DOHH2 (cell line): Measurements from ENCODE around the gene CORO2B.

ENCODE experiments used
- H3F3A ChIP-seq: fragments of 200-600 bp; sonication (generic), shearing (Covaris generic); 2 replicates; pipeline ENCODE4 v1.6.0; 2016; ENCODE audit warnings: antibody characterized with exemption, mild to moderate bottlenecking; ENCODE audit not compliant: control insufficient read depth, insufficient read depth
- H3K27ac ChIP-seq: fragments of 200-600 bp; sonication (generic); 2 replicates; pipeline ENCODE4 v1.5.1; 2014; ENCODE audit warnings: low read depth, mild to moderate bottlenecking, low read length, moderate library complexity
- H3K27me3 ChIP-seq: fragments of 200-600 bp; sonication (generic); 2 replicates; pipeline ENCODE4 v1.6.1; 2014; ENCODE audit warnings: mild to moderate bottlenecking, low read length, mixed read lengths; ENCODE audit not compliant: control insufficient read depth
- H3K36me3 ChIP-seq: fragments of 200-600 bp; sonication (generic); 2 replicates; pipeline ENCODE4 v1.6.1; 2014; ENCODE audit warnings: mild to moderate bottlenecking, low read length, moderate library complexity, mixed read lengths; ENCODE audit not compliant: control insufficient read depth
- H3K4me1 ChIP-seq: fragments of 200-600 bp; sonication (generic); 2 replicates; pipeline ENCODE4 v1.6.1; 2014; ENCODE audit warnings: mild to moderate bottlenecking, low read length, mixed read lengths; ENCODE audit not compliant: control insufficient read depth
- H3K4me2 ChIP-seq: fragments of 200-600 bp; sonication (generic); 2 replicates; pipeline ENCODE4 v1.6.0; 2014; ENCODE audit warnings: mild to moderate bottlenecking, low read length, moderate library complexity
- H3K4me3 ChIP-seq: fragments of 200-600 bp; sonication (generic); 2 replicates; pipeline ENCODE4 v1.5.1; 2014; ENCODE audit warnings: mild to moderate bottlenecking, low read length, mixed read lengths
- H3K79me2 ChIP-seq: fragments of 200-600 bp; sonication (generic); 2 replicates; pipeline ENCODE4 v1.6.1; 2014; ENCODE audit warnings: mild to moderate bottlenecking, low read length, mixed read lengths; ENCODE audit not compliant: control insufficient read depth
- H3K9me2 ChIP-seq: fragments of 200-600 bp; sonication (generic); replicated peaks from 2 replicates; pipeline ENCODE4 v1.6.1; 2014; ENCODE audit warnings: mild to moderate bottlenecking, low read length, mixed read lengths; ENCODE audit not compliant: control insufficient read depth
- H3K9me3 ChIP-seq: fragments of 200-600 bp; sonication (generic); 2 replicates; pipeline ENCODE4 v1.6.1; 2014; ENCODE audit warnings: antibody characterized with exemption, low read length, mixed read lengths; ENCODE audit not compliant: control insufficient read depth, insufficient read depth
- H4K20me1 ChIP-seq: fragments of 200-600 bp; sonication (generic); 2 replicates; pipeline ENCODE4 v1.6.0; 2014; ENCODE audit warnings: low read depth, mild to moderate bottlenecking, antibody characterized with exemption, low read length, moderate library complexity; ENCODE audit not compliant: control insufficient read depth, insufficient read depth
- EZH2phosphoT487 ChIP-seq: fragments of 200-600 bp; sonication (generic); IDR thresholded peaks from 2 replicates; pipeline ENCODE4 v1.6.1; 2017; ENCODE audit warnings: borderline replicate concordance, mild to moderate bottlenecking, antibody characterized with exemption, low read length, moderate library complexity, mixed read lengths
- TF ChIP-seq, protein P1 (sequence below): fragments of 200-600 bp; sonication (generic); IDR thresholded peaks from one replicate; pipeline ENCODE4 v1.5.1; 2014; ENCODE audit warnings: antibody characterized with exemption, mild to moderate bottlenecking, low read depth, low read length; ENCODE audit not compliant: poor library complexity, severe bottlenecking

The CORO2B gene

DNA sequence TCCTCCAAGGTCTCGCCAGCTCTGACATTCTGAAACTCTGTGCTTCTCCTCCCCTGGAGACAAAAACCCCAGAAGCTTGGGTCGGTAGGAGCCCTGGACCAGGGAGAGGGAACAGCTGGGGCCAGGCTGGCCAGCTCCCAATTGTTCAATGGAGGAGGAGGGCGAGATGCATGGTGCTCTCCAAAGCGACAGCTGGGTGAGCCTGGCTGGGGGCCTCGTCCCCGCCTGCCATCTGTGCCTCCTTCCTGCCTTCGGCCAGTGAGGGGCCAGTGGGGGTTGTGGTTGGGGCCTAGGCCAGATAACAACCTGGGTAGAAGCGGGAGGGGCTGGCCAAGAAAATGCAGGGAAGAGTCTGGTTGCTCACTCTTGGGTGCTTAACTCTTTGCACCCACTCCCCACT lies 79.4 kb downstream of the CORO2B start:
- no peaks in the 10 kb centered on the region for H4K20me1 ChIP-seq
- no peaks in the 10 kb centered on the region for H3K4me1 ChIP-seq
- TF ChIP-seq, protein P1, sequence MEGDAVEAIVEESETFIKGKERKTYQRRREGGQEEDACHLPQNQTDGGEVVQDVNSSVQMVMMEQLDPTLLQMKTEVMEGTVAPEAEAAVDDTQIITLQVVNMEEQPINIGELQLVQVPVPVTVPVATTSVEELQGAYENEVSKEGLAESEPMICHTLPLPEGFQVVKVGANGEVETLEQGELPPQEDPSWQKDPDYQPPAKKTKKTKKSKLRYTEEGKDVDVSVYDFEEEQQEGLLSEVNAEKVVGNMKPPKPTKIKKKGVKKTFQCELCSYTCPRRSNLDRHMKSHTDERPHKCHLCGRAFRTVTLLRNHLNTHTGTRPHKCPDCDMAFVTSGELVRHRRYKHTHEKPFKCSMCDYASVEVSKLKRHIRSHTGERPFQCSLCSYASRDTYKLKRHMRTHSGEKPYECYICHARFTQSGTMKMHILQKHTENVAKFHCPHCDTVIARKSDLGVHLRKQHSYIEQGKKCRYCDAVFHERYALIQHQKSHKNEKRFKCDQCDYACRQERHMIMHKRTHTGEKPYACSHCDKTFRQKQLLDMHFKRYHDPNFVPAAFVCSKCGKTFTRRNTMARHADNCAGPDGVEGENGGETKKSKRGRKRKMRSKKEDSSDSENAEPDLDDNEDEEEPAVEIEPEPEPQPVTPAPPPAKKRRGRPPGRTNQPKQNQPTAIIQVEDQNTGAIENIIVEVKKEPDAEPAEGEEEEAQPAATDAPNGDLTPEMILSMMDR = no peak
- TF ChIP-seq EZH2phosphoT487 = no peak
- H3K79me2 ChIP-seq = no peaks in the 10 kb centered on the region
- H3K4me2 ChIP-seq = no peak overlapping the region
- H3K36me3 ChIP-seq = no peaks in the 10 kb centered on the region
- H3K4me3 ChIP-seq = no peak overlapping the region
- no peaks in the 10 kb centered on the region for H3K9me2 ChIP-seq
- no peaks in the 10 kb centered on the region for H3F3A ChIP-seq
- no peaks in the 10 kb centered on the region for H3K9me3 ChIP-seq
- no peak overlapping the region for H3K27ac ChIP-seq
- H3K27me3 ChIP-seq = peaks cover 5% of the 10 kb centered on the region; the same call in 1 of the 2 replicates

DNA sequence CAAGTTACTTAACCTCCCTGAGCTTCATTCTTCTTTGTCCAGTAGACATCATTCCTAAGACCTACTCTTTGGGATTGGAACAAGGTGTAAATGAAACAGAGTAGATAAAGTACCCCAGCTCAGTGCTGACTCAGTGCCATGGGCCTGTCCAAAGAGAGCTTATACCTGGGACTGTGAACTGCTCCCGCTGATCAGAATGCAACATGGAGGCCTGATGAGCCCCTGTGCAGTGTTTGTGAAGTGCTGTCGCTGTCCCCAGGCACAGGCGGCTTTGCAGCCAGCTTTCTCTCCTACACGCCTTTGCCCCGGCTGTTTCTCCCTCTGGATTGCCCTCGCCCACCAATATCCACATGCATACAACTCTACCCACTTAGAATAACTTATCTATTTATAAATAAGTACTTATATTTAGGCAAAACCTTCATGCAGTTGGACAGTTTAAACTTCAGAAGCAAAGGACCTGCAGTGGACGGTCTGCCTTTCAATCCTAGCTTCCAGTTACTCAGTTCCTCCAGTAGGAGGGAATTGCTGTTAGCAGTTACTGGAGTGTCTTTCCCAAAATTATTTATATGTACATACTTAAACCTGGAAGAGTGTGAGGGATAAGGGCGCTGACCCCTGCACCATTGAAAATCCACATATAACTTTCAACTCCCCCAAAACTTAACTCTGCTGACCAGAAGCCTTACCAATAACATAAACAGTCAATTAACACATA lies 80.0 kb downstream of the CORO2B start:
- TF ChIP-seq, protein P1 = no peak
- TF ChIP-seq EZH2phosphoT487 = no peak
- H4K20me1 ChIP-seq = no peaks in the 10 kb centered on the region
- H3K27ac ChIP-seq = no peak overlapping the region
- no peaks in the 10 kb centered on the region for H3K9me2 ChIP-seq
- H3K36me3 ChIP-seq = no peaks in the 10 kb centered on the region
- H3F3A ChIP-seq = no peaks in the 10 kb centered on the region
- H3K27me3 ChIP-seq = peaks cover 8% of the 10 kb centered on the region
- H3K9me3 ChIP-seq = no peaks in the 10 kb centered on the region
- H3K79me2 ChIP-seq = no peaks in the 10 kb centered on the region
- no peak overlapping the region for H3K4me2 ChIP-seq
- H3K4me3 ChIP-seq = no peak overlapping the region
- H3K4me1 ChIP-seq = no peaks in the 10 kb centered on the region

DNA sequence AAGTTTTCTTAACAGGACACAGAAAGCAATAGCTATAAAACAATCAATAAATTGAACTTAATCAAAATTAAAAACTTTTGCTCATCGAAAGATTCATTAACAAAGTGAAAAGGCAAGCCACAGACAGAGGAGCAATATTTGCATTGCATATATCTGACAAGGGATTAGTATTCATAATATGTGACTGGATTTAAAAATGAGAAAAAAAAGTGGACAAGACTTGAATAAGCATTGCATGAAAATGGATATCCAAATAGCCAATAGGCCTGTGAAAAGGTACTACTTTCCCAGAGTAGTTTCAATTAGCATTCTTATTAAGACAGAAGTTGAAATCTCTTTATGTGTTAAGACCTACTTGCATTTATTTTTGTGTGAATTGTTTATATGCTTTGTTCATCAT lies 84.7 kb downstream of the CORO2B start:
- no peak overlapping the region for H3K4me3 ChIP-seq
- no peak overlapping the region for H3K27ac ChIP-seq
- no peaks in the 10 kb centered on the region for H3F3A ChIP-seq
- peaks cover 12% of the 10 kb centered on the region for H3K4me1 ChIP-seq
- H3K4me2 ChIP-seq = no peak overlapping the region
- H3K36me3 ChIP-seq = no peaks in the 10 kb centered on the region
- H4K20me1 ChIP-seq = no peaks in the 10 kb centered on the region
- no peaks in the 10 kb centered on the region for H3K79me2 ChIP-seq
- TF ChIP-seq, protein P1 = no peak
- no peak for TF ChIP-seq EZH2phosphoT487
- no peaks in the 10 kb centered on the region for H3K9me3 ChIP-seq
- no peaks in the 10 kb centered on the region for H3K9me2 ChIP-seq
- peaks cover 12% of the 10 kb centered on the region for H3K27me3 ChIP-seq
